GM23338 (cell line): ENCODE data around the gene EDN2. TPM values are rescaled to one million over a fixed set of nuclear protein-coding genes. Genes with fewer than 3 reads are reported as not detected.
A peak's percentile ranks its signal among the peaks of the same experiment; 100 is the strongest.

Experiments used
- ATAC-seq: fragments of 200-7000 bp; cut with Tn5 transposase; 3 replicates; pipeline ENCODE4 v1.9.1; 2020
- DNase-seq: peaks from one replicate; pipeline ENCODE4 v3.0.0-alpha.2; 2015; ENCODE audit warnings: low spot score
- H2AFZ ChIP-seq: fragments of 200-600 bp; sonication (generic); 2 replicates; pipeline ENCODE4 v1.8.0; 2016; ENCODE audit warnings: antibody characterized with exemption, mild to moderate bottlenecking, moderate library complexity
- H3F3A ChIP-seq: fragments of 200-600 bp; sonication (generic); replicated peaks from 2 replicates; pipeline ENCODE4 v1.8.0; 2017; ENCODE audit warnings: antibody characterized with exemption, mixed run types, low read depth
- H3K27ac ChIP-seq: fragments of 200-600 bp; sonication (generic); 2 replicates; pipeline ENCODE4 v1.6.1; 2016; ENCODE audit warnings: low read depth
- H3K27me3 ChIP-seq: fragments of 200-600 bp; sonication (generic); 2 replicates; pipeline ENCODE4 v1.8.0; 2016; ENCODE audit warnings: mild to moderate bottlenecking, mixed run types, moderate library complexity; ENCODE audit not compliant: insufficient read depth
- H3K36me3 ChIP-seq: fragments of 200-600 bp; sonication (generic); 2 replicates; pipeline ENCODE4 v1.8.0; 2016; ENCODE audit warnings: mild to moderate bottlenecking; ENCODE audit not compliant: insufficient read depth
- H3K4me1 ChIP-seq: fragments of 200-600 bp; sonication (generic); 2 replicates; pipeline ENCODE4 v1.8.0; 2016; ENCODE audit warnings: mild to moderate bottlenecking, moderate library complexity; ENCODE audit not compliant: insufficient read depth
- H3K4me2 ChIP-seq: fragments of 200-600 bp; sonication (generic); 2 replicates; pipeline ENCODE4 v1.7.1; 2017; ENCODE audit warnings: mixed run types
- H3K4me3 ChIP-seq: fragments of 200-600 bp; sonication (generic); 2 replicates; pipeline ENCODE4 v1.6.1; 2016; ENCODE audit warnings: mixed run types
- H3K79me2 ChIP-seq: fragments of 200-600 bp; sonication (generic); replicated peaks from 2 replicates; pipeline ENCODE4 v1.8.0; 2017; ENCODE audit warnings: mild to moderate bottlenecking; ENCODE audit not compliant: insufficient read depth
- H3K9me2 ChIP-seq: fragments of 200-600 bp; sonication (generic); 2 replicates; pipeline ENCODE4 v1.8.0; 2017; ENCODE audit not compliant: insufficient read depth
- H4K20me1 ChIP-seq: fragments of 200-600 bp; sonication (generic); replicated peaks from 2 replicates; pipeline ENCODE4 v1.8.0; 2017; ENCODE audit warnings: mild to moderate bottlenecking; ENCODE audit not compliant: insufficient read depth
- H3K27ac Mint-ChIP-seq: 2 replicates; pipeline ENCODE4 v1.8.0; 2020; ENCODE audit warnings: inconsistent platforms, mild to moderate bottlenecking, moderate library complexity, mixed read lengths
- H3K27me3 Mint-ChIP-seq: 3 replicates; pipeline ENCODE4 v1.8.0; 2022; ENCODE audit warnings: low read depth, mild to moderate bottlenecking, moderate library complexity, mixed read lengths, inconsistent platforms; ENCODE audit not compliant: insufficient read depth, poor library complexity
- H3K36me3 Mint-ChIP-seq: 3 replicates; pipeline ENCODE4 v1.8.0; 2021; ENCODE audit warnings: low read depth, mild to moderate bottlenecking, inconsistent platforms, moderate library complexity, mixed read lengths
- H3K4me1 Mint-ChIP-seq: 3 replicates; pipeline ENCODE4 v1.8.0; 2020; ENCODE audit warnings: mild to moderate bottlenecking, inconsistent platforms, mixed read lengths
- H3K4me3 Mint-ChIP-seq: 3 replicates; pipeline ENCODE4 v1.8.0; 2021; ENCODE audit warnings: moderate library complexity, mild to moderate bottlenecking, inconsistent platforms, mixed read lengths
- H3K9me3 Mint-ChIP-seq: 3 replicates; pipeline ENCODE4 v1.8.0; 2020; ENCODE audit warnings: moderate library complexity, mild to moderate bottlenecking, inconsistent platforms, mixed read lengths
- CREB1 ChIP-seq: fragments of 250-450 bp; sonication (Bioruptor Pico); IDR thresholded peaks from 2 replicates; pipeline ENCODE4 v1.5.0; 2020; ENCODE audit warnings: low read depth, mild to moderate bottlenecking, moderate library complexity
- CTCF ChIP-seq, 2 experiments: fragments of 200-600 bp in 1 of 2; sonication (generic) in 1 of 2; conservative IDR thresholded peaks; 2 replicates each; pipeline versions ENCODE4 v1.5.1 to v1.6.1; 2016 to 2017; ENCODE audit warnings: antibody characterized with exemption in 2 of 2, low read depth in 2 of 2, mild to moderate bottlenecking in 2 of 2, moderate library complexity in 1 of 2
- EZH2 ChIP-seq: fragments of 200-600 bp; sonication (generic); IDR thresholded peaks from one replicate; pipeline ENCODE4 v1.8.0; 2017; ENCODE audit warnings: antibody characterized with exemption, mild to moderate bottlenecking, low read depth; ENCODE audit not compliant: unreplicated experiment
- EZH2phosphoT487 ChIP-seq: fragments of 200-600 bp; sonication (generic); IDR thresholded peaks from one replicate; pipeline ENCODE4 v1.8.1; 2018; ENCODE audit warnings: antibody characterized with exemption; ENCODE audit not compliant: unreplicated experiment
- REST ChIP-seq: IDR thresholded peaks from one replicate; pipeline ENCODE4 v1.6.1; 2018; ENCODE audit warnings: antibody characterized with exemption; ENCODE audit not compliant: unreplicated experiment
- STAT1 ChIP-seq: IDR thresholded peaks from one replicate; pipeline ENCODE4 v1.6.1; 2016; ENCODE audit warnings: antibody characterized with exemption; ENCODE audit not compliant: unreplicated experiment
- ZNF114 ChIP-seq: fragments of 250-450 bp; sonication (Bioruptor Pico); IDR thresholded peaks from 2 replicates; pipeline ENCODE4 v1.5.0; 2020; ENCODE audit warnings: mild to moderate bottlenecking, moderate library complexity
- polyA plus RNA-seq: library from polyadenylated mRNA; unstranded; fragments of >200 nt; fragmentation: Nextera tagmentation; extraction: Ambion mirVana; gene quantifications from 2 replicates; pipeline ENCODE4 v1.2.1, GENCODE V29; 2016
- total RNA-seq: library from RNA; depleted of rRNA; stranded (reverse); fragments of >200 nt; shearing (Covaris generic); gene quantifications from 2 replicates; pipeline ENCODE4 v1.2.3, GENCODE V29; 2014

EDN2 gene
- total and polyA plus RNA-seq, 2 experiments from 2014 or later = not detected

- no peak for TF ChIP-seq REST
These were observed 31.7 kb downstream of the EDN2 start (continued) for GRCh38 chr1:41452704-41453290.

- Mint-ChIP-seq H3K27ac (no peak overlapping the region), H3K4me1 (no peaks in the 10 kb centered on the region; the same call in 2 of the 3 replicates)
- H3F3A ChIP-seq = no peaks in the 10 kb centered on the region
These were observed 33.7 kb downstream of the EDN2 start for GRCh38 chr1:41450747-41451285.

GRCh38 chr1:41449326-41449921 lies 35.1 kb downstream of the EDN2 start:
- Histone ChIP-seq H3K27ac (no peak overlapping the region), H3K36me3 (no peaks in the 10 kb centered on the region), H3F3A (no peaks in the 10 kb centered on the region), H4K20me1 (no peaks in the 10 kb centered on the region), H3K4me1 (no peaks in the 10 kb centered on the region), H3K9me2 (no peaks in the 10 kb centered on the region), H3K4me3 (no peak overlapping the region), H2AFZ (no peak overlapping the region), H3K27me3 (no peaks in the 10 kb centered on the region), H3K79me2 (no peaks in the 10 kb centered on the region), H3K4me2 (no peak overlapping the region)
- Mint-ChIP-seq H3K9me3 (peaks cover 18% of the 10 kb centered on the region; the same call in 2 of the 3 replicates), H3K27ac (peak overlapping the region; percentile 31; the same call in 1 of the 2 replicates), H3K36me3 (peaks cover 5% of the 10 kb centered on the region; the same call in 1 of the 3 replicates), H3K4me1 (no peaks in the 10 kb centered on the region; the same call in 2 of the 3 replicates), H3K4me3 (no peak overlapping the region), H3K27me3 (peaks cover 6% of the 10 kb centered on the region)
- DNase-seq = no peak
- ATAC-seq = no peak
- TF ChIP-seq ZNF114 = no peak
- no peak for TF ChIP-seq EZH2
- no peak for TF ChIP-seq EZH2phosphoT487
- no peak for TF ChIP-seq CREB1 (CRISPR knock-in tag)
- TF ChIP-seq STAT1 = no peak
- TF ChIP-seq CTCF (conservative IDR thresholded peaks at IDR 0.05; ENCODE audit: low read depth in 2 of 2) = no peak

More at GRCh38 chr1:41450747-41451285, 33.7 kb downstream of the EDN2 start:
- H3K27me3 ChIP-seq = no peaks in the 10 kb centered on the region
- ATAC-seq (no peak), DNase-seq (no peak)
- H3K9me2 ChIP-seq = no peaks in the 10 kb centered on the region
- H3K79me2 ChIP-seq = no peaks in the 10 kb centered on the region
- no peaks in the 10 kb centered on the region for H3K4me1 ChIP-seq
- no peak overlapping the region for H3K4me2 ChIP-seq
- TF ChIP-seq EZH2 (no peak), EZH2phosphoT487 (no peak)
- H3K4me3 Mint-ChIP-seq = no peak overlapping the region
- no peak overlapping the region for H3K27ac ChIP-seq
- H3K9me3 Mint-ChIP-seq = peaks cover 4% of the 10 kb centered on the region; the same call in 2 of the 3 replicates
- H4K20me1 ChIP-seq = no peaks in the 10 kb centered on the region
- peaks cover 5% of the 10 kb centered on the region for H3K27me3 Mint-ChIP-seq
- no peak overlapping the region for H2AFZ ChIP-seq
- H3K36me3 ChIP-seq = no peaks in the 10 kb centered on the region
- H3K36me3 Mint-ChIP-seq = no peaks in the 10 kb centered on the region
- H3K4me3 ChIP-seq = no peak overlapping the region
